ENCODE results near the gene PCYT1B. TPM values are rescaled to one million over a fixed set of nuclear protein-coding genes. Genes with fewer than 3 reads are reported as not detected.
"Not testable (repeated sequence)": the region's sequence is repeated elsewhere in the genome, so short reads cannot be mapped to it uniquely, and the experiment has no call there.

Gene PCYT1B
- total RNA-seq, 2 experiments from 2014 or later, result 0.49 to 0.74 TPM

GRCh38 chrX:24659106-24659505 lies 12.0 kb upstream of the PCYT1B start:
- Mint-ChIP-seq H3K4me1 (no peaks in the 10 kb centered on the region), H3K9me3 (no peaks in the 10 kb centered on the region), H3K27me3 (no peaks in the 10 kb centered on the region), H3K4me3 (no peak overlapping the region), H3K36me3 (no peaks in the 10 kb centered on the region), H3K27ac (no peak overlapping the region)
- DNase-seq, result no peak

- no peak for DNase-seq
- no peaks in the 10 kb centered on the region for H3K9me3 Mint-ChIP-seq
Measured at GRCh38 chrX:24658421-24658820, 11.3 kb upstream of the PCYT1B start.

GRCh38 chrX:24657671-24658386 lies 10.7 kb upstream of the PCYT1B start:
- no peak overlapping the region for H3K27ac Mint-ChIP-seq
- DNase-seq, result no peak
- H3K36me3 Mint-ChIP-seq, result no peaks in the 10 kb centered on the region
- H3K9me3 Mint-ChIP-seq, result no peaks in the 10 kb centered on the region
- no peaks in the 10 kb centered on the region for H3K4me1 Mint-ChIP-seq
- no peaks in the 10 kb centered on the region for H3K27me3 Mint-ChIP-seq
- H3K4me3 Mint-ChIP-seq, result no peak overlapping the region

More at GRCh38 chrX:24658421-24658820, 11.3 kb upstream of the PCYT1B start:
- H3K27me3 Mint-ChIP-seq, result no peaks in the 10 kb centered on the region
- H3K4me3 Mint-ChIP-seq, result no peak overlapping the region
- no peak overlapping the region for H3K27ac Mint-ChIP-seq
- H3K36me3 Mint-ChIP-seq, result no peaks in the 10 kb centered on the region
- no peaks in the 10 kb centered on the region for H3K4me1 Mint-ChIP-seq

- not testable (repeated sequence) for DNase-seq, H3K4me3 Mint-ChIP-seq, H3K9me3 Mint-ChIP-seq, H3K36me3 Mint-ChIP-seq, H3K27ac Mint-ChIP-seq, H3K4me1 Mint-ChIP-seq, H3K27me3 Mint-ChIP-seq
Measured at GRCh38 chrX:24655679-24656078, 8.5 kb upstream of the PCYT1B start.

- no peak overlapping the region for H3K4me3 Mint-ChIP-seq
Measured at GRCh38 chrX:24651783-24652182, 4.6 kb upstream of the PCYT1B start.

GRCh38 chrX:24648495-24648894 lies 1.3 kb upstream of the PCYT1B start:
- no peak overlapping the region for H3K4me3 Mint-ChIP-seq
- DNase-seq, result no peak
- peaks cover 24% of the 10 kb centered on the region for H3K27me3 Mint-ChIP-seq
- no peaks in the 10 kb centered on the region for H3K9me3 Mint-ChIP-seq
- H3K27ac Mint-ChIP-seq, result no peak overlapping the region
- peaks cover 13% of the 10 kb centered on the region for H3K4me1 Mint-ChIP-seq
- H3K36me3 Mint-ChIP-seq, result no peaks in the 10 kb centered on the region

More at GRCh38 chrX:24651783-24652182, 4.6 kb upstream of the PCYT1B start:
- Mint-ChIP-seq H3K9me3 (no peaks in the 10 kb centered on the region), H3K27me3 (peaks cover 20% of the 10 kb centered on the region), H3K27ac (no peak overlapping the region), H3K4me1 (peaks cover 10% of the 10 kb centered on the region), H3K36me3 (no peaks in the 10 kb centered on the region)
- DNase-seq, result no peak

- Mint-ChIP-seq H3K27me3 (peaks cover 21% of the 10 kb centered on the region), H3K4me1 (peaks cover 13% of the 10 kb centered on the region), H3K36me3 (no peaks in the 10 kb centered on the region), H3K27ac (no peak overlapping the region), H3K9me3 (no peaks in the 10 kb centered on the region), H3K4me3 (peak overlapping the region; percentile 76)
- DNase-seq, result no peak
Measured at GRCh38 chrX:24646745-24647182, 383 bp downstream of the PCYT1B start.

- no peaks in the 10 kb centered on the region for H3K36me3 Mint-ChIP-seq
- DNase-seq, result no peak
- no peaks in the 10 kb centered on the region for H3K9me3 Mint-ChIP-seq
- peak overlapping the region; percentile 18 for H3K4me3 Mint-ChIP-seq
- H3K27ac Mint-ChIP-seq, result no peak overlapping the region
- H3K4me1 Mint-ChIP-seq, result peaks cover 13% of the 10 kb centered on the region
- peaks cover 21% of the 10 kb centered on the region for H3K27me3 Mint-ChIP-seq
Measured at GRCh38 chrX:24646006-24646405, 1.1 kb downstream of the PCYT1B start.

GRCh38 chrX:24643116-24643515 lies 4.0 kb downstream of the PCYT1B start:
- no peak for DNase-seq
- H3K27me3 Mint-ChIP-seq, result peaks cover 15% of the 10 kb centered on the region
- H3K36me3 Mint-ChIP-seq, result no peaks in the 10 kb centered on the region
- no peaks in the 10 kb centered on the region for H3K9me3 Mint-ChIP-seq
- H3K4me1 Mint-ChIP-seq, result peaks cover 13% of the 10 kb centered on the region
- H3K27ac Mint-ChIP-seq, result no peak overlapping the region
- no peak overlapping the region for H3K4me3 Mint-ChIP-seq

- Mint-ChIP-seq H3K27ac (no peak overlapping the region), H3K4me3 (no peak overlapping the region), H3K36me3 (no peaks in the 10 kb centered on the region), H3K9me3 (no peaks in the 10 kb centered on the region), H3K27me3 (peaks cover 5% of the 10 kb centered on the region), H3K4me1 (no peaks in the 10 kb centered on the region)
- DNase-seq, result no peak
Measured at GRCh38 chrX:24629701-24630100, 17.4 kb downstream of the PCYT1B start.

- Mint-ChIP-seq H3K4me1 (no peaks in the 10 kb centered on the region), H3K9me3 (no peaks in the 10 kb centered on the region), H3K4me3 (no peak overlapping the region), H3K27ac (no peak overlapping the region), H3K36me3 (no peaks in the 10 kb centered on the region), H3K27me3 (no peaks in the 10 kb centered on the region)
- DNase-seq, result no peak
Measured at GRCh38 chrX:24619647-24620046, 27.5 kb downstream of the PCYT1B start.

- Mint-ChIP-seq H3K9me3 (no peaks in the 10 kb centered on the region), H3K4me3 (no peak overlapping the region), H3K4me1 (no peaks in the 10 kb centered on the region), H3K36me3 (no peaks in the 10 kb centered on the region), H3K27ac (no peak overlapping the region), H3K27me3 (peaks cover 2% of the 10 kb centered on the region)
- no peak for DNase-seq
Measured at GRCh38 chrX:24610516-24610915, 36.6 kb downstream of the PCYT1B start.

GRCh38 chrX:24607616-24608015 lies 39.5 kb downstream of the PCYT1B start:
- H3K4me1 Mint-ChIP-seq, result no peaks in the 10 kb centered on the region
- H3K36me3 Mint-ChIP-seq, result no peaks in the 10 kb centered on the region
- no peaks in the 10 kb centered on the region for H3K9me3 Mint-ChIP-seq

GRCh38 chrX:24605941-24606340 lies 41.2 kb downstream of the PCYT1B start:
- not testable (repeated sequence) for H3K27ac Mint-ChIP-seq, H3K4me3 Mint-ChIP-seq, H3K27me3 Mint-ChIP-seq, H3K4me1 Mint-ChIP-seq, H3K36me3 Mint-ChIP-seq, DNase-seq, H3K9me3 Mint-ChIP-seq

More at GRCh38 chrX:24607616-24608015, 39.5 kb downstream of the PCYT1B start:
- peaks cover 2% of the 10 kb centered on the region for H3K27me3 Mint-ChIP-seq
- no peak overlapping the region for H3K4me3 Mint-ChIP-seq
- no peak for DNase-seq
- H3K27ac Mint-ChIP-seq, result no peak overlapping the region

- no peak for DNase-seq
- no peak overlapping the region for H3K27ac Mint-ChIP-seq
Measured at GRCh38 chrX:24603191-24603590, 44.0 kb downstream of the PCYT1B start.

GRCh38 chrX:24601858-24602257 lies 45.3 kb downstream of the PCYT1B start:
- peaks cover 6% of the 10 kb centered on the region for H3K27me3 Mint-ChIP-seq
- no peak overlapping the region for H3K27ac Mint-ChIP-seq
- H3K36me3 Mint-ChIP-seq, result no peaks in the 10 kb centered on the region
- no peak overlapping the region for H3K4me3 Mint-ChIP-seq
- H3K4me1 Mint-ChIP-seq, result no peaks in the 10 kb centered on the region
- DNase-seq, result no peak
- H3K9me3 Mint-ChIP-seq, result no peaks in the 10 kb centered on the region

More at GRCh38 chrX:24603191-24603590, 44.0 kb downstream of the PCYT1B start:
- no peaks in the 10 kb centered on the region for H3K4me1 Mint-ChIP-seq
- H3K4me3 Mint-ChIP-seq, result no peak overlapping the region
- H3K9me3 Mint-ChIP-seq, result no peaks in the 10 kb centered on the region
- H3K36me3 Mint-ChIP-seq, result no peaks in the 10 kb centered on the region
- peaks cover 6% of the 10 kb centered on the region for H3K27me3 Mint-ChIP-seq
